Osteocyte (in vitro differentiated cells): ENCODE results near the gene ZBTB3. TPM values are rescaled to one million over a fixed set of nuclear protein-coding genes. Genes with fewer than 3 reads are reported as not detected.

Source experiments
- DNase-seq: peaks from one replicate; pipeline ENCODE4 v3.0.0; 2021; ENCODE audit warnings: mixed read lengths; ENCODE audit not compliant: unreplicated experiment; ENCODE audit errors: extremely low spot score
- H3K27ac Mint-ChIP-seq: one replicate; pipeline ENCODE4 v1.8.0; 2021; ENCODE audit warnings: mild to moderate bottlenecking, mixed read lengths; ENCODE audit not compliant: unreplicated experiment
- H3K27me3 Mint-ChIP-seq: one replicate; pipeline ENCODE4 v1.8.0; 2021; ENCODE audit warnings: mixed read lengths; ENCODE audit not compliant: unreplicated experiment
- H3K36me3 Mint-ChIP-seq: one replicate; pipeline ENCODE4 v1.8.0; 2021; ENCODE audit warnings: mixed read lengths; ENCODE audit not compliant: unreplicated experiment
- H3K4me1 Mint-ChIP-seq: one replicate; pipeline ENCODE4 v1.8.0; 2021; ENCODE audit warnings: mixed read lengths; ENCODE audit not compliant: unreplicated experiment
- H3K4me3 Mint-ChIP-seq: one replicate; pipeline ENCODE4 v1.8.0; 2021; ENCODE audit warnings: mild to moderate bottlenecking, moderate library complexity, mixed read lengths; ENCODE audit not compliant: unreplicated experiment
- H3K9me3 Mint-ChIP-seq: one replicate; pipeline ENCODE4 v1.8.0; 2021; ENCODE audit warnings: mixed read lengths; ENCODE audit not compliant: unreplicated experiment
- total RNA-seq: library from RNA; stranded (reverse); gene quantifications from 2 replicates; pipeline ENCODE4 v1.2.1, GENCODE V29; 2021
- TF ChIP-seq, protein P1 (sequence below): fragments of 200-600 bp; sonication (generic); IDR thresholded peaks from 2 replicates; pipeline ENCODE4 v1.5.0; 2021; ENCODE audit warnings: antibody characterized with exemption, mild to moderate bottlenecking, moderate library complexity

Gene ZBTB3
- total RNA-seq, 1 donor from 2014 or later, result 11.2 TPM

DNA sequence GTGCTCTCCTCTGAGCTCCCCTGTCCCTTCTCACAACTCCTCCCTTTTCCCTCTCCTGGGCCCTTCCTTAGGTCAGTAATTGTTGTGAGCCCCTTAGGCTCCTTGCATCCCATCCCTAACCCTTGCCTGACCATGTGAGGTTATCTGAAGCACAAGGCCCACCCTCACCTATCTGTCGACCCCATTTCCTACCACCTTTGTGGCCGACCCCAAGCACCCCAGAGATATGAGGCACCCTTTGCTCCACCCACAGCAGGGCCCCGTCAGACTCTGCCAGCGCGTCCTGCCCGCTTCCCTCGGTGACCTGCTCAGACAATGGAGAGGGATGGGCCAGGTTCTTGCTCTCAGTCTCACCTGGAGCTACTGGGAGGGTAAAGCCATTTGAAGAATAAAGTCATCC is 45.2 kb downstream of the ZBTB3 start:
- Mint-ChIP-seq H3K4me1 (peaks cover 50% of the 10 kb centered on the region), H3K9me3 (no peaks in the 10 kb centered on the region), H3K27ac (peak overlapping the region; percentile 100), H3K4me3 (peak overlapping the region; percentile 80), H3K36me3 (peaks cover 12% of the 10 kb centered on the region), H3K27me3 (no peaks in the 10 kb centered on the region)
- no peak for DNase-seq
- TF ChIP-seq, protein P1, sequence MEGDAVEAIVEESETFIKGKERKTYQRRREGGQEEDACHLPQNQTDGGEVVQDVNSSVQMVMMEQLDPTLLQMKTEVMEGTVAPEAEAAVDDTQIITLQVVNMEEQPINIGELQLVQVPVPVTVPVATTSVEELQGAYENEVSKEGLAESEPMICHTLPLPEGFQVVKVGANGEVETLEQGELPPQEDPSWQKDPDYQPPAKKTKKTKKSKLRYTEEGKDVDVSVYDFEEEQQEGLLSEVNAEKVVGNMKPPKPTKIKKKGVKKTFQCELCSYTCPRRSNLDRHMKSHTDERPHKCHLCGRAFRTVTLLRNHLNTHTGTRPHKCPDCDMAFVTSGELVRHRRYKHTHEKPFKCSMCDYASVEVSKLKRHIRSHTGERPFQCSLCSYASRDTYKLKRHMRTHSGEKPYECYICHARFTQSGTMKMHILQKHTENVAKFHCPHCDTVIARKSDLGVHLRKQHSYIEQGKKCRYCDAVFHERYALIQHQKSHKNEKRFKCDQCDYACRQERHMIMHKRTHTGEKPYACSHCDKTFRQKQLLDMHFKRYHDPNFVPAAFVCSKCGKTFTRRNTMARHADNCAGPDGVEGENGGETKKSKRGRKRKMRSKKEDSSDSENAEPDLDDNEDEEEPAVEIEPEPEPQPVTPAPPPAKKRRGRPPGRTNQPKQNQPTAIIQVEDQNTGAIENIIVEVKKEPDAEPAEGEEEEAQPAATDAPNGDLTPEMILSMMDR, result no peak

DNA sequence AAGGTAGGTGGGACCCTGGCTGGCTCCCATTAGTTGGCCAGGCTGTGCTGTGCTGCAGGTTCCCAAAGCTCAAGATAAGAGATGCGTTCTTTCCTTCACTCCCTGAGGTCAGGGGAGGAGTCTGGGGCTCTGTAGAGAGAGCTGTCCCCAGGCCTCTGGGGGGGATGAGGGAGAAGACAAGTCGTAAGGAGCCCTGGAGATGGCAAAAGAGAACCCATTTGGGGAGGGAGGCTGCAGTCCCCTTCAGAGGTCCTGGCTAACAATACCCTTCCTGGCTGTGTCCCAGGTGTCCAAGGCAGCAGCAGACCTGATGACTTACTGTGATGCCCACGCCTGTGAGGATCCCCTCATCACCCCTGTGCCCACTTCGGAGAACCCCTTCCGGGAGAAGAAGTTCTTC is 45.6 kb downstream of the ZBTB3 start:
- Mint-ChIP-seq H3K4me1 (peaks cover 49% of the 10 kb centered on the region), H3K27ac (peak overlapping the region; percentile 100), H3K36me3 (peaks cover 12% of the 10 kb centered on the region), H3K27me3 (no peaks in the 10 kb centered on the region), H3K9me3 (no peaks in the 10 kb centered on the region), H3K4me3 (peak overlapping the region; percentile 80)
- TF ChIP-seq, protein P1, result no peak
- DNase-seq, result no peak

DNA sequence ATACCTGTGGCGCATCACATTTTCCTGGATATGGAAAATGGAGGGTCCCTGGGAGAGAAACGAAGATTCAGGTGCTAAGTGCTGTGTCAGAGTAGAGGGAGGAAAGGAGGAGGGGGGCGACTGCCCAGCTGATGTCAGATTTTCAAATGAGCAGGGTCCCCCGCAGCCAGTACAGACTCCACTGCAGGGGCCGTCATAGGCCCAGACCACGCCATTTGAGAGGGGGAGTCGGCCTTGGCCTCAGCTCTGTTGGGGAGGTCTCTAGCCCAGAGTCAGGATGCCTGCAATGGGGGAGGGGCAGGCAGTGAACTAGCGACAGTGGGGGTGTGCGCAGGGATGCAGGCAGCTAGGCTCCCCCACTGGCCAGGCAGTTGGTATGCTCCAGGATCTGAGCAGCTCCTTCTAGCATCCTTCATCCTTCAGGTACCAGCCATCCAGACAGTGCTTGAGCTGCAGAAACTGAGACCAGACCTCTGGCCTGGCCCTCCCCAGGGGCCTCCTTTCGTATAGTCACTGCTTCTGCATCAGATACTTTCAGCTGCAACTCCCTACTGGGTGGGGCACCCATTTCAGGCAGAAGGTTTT is 46.6 kb downstream of the ZBTB3 start, which contains the start of the genes BSCL2 and GNG3:
Gene BSCL2 (minus strand): TSS at position 148 of the 585 bp plus-strand sequence. CDS start 229 bp downstream, outside the sequence.
Gene GNG3 (plus strand): TSS at position 400 of the 585 bp plus-strand sequence. CDS start 620 bp downstream, outside the sequence.
- peaks cover 11% of the 10 kb centered on the region for H3K36me3 Mint-ChIP-seq
- H3K27ac Mint-ChIP-seq, result peak within 1 kb of the TSS; percentile 65
- H3K4me3 Mint-ChIP-seq, result peak within 1 kb of the TSS; percentile 94
- TF ChIP-seq, protein P1, result no peak
- H3K27me3 Mint-ChIP-seq, result no peaks in the 10 kb centered on the region
- peaks cover 46% of the 10 kb centered on the region for H3K4me1 Mint-ChIP-seq
- H3K9me3 Mint-ChIP-seq, result no peaks in the 10 kb centered on the region
- DNase-seq, result no peak

DNA sequence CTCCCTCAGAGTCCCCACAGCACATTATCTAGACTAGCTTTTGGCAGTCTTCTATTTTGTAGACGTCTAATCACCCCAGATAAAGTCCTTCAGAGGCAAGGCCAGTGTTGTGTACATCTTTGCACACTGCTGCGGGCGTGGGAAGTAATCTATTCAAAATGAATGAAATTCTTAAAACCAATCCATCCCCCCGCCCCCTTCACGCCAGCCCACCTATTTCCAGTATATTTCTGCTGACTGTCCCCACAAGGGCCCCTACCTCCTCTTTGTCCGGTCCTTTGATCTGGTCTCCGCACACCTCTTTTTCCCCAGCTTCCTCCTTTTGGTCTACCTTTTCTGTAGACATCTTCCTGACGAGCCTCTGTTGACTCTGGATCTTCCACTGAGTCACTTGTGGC is 47.1 kb downstream of the ZBTB3 start:
- H3K4me3 Mint-ChIP-seq, result peak overlapping the region; percentile 94
- TF ChIP-seq, protein P1, result no peak
- H3K27ac Mint-ChIP-seq, result peak overlapping the region; percentile 65
- DNase-seq, result no peak
- H3K9me3 Mint-ChIP-seq, result no peaks in the 10 kb centered on the region
- peaks cover 8% of the 10 kb centered on the region for H3K36me3 Mint-ChIP-seq
- peaks cover 46% of the 10 kb centered on the region for H3K4me1 Mint-ChIP-seq
- H3K27me3 Mint-ChIP-seq, result no peaks in the 10 kb centered on the region

DNA sequence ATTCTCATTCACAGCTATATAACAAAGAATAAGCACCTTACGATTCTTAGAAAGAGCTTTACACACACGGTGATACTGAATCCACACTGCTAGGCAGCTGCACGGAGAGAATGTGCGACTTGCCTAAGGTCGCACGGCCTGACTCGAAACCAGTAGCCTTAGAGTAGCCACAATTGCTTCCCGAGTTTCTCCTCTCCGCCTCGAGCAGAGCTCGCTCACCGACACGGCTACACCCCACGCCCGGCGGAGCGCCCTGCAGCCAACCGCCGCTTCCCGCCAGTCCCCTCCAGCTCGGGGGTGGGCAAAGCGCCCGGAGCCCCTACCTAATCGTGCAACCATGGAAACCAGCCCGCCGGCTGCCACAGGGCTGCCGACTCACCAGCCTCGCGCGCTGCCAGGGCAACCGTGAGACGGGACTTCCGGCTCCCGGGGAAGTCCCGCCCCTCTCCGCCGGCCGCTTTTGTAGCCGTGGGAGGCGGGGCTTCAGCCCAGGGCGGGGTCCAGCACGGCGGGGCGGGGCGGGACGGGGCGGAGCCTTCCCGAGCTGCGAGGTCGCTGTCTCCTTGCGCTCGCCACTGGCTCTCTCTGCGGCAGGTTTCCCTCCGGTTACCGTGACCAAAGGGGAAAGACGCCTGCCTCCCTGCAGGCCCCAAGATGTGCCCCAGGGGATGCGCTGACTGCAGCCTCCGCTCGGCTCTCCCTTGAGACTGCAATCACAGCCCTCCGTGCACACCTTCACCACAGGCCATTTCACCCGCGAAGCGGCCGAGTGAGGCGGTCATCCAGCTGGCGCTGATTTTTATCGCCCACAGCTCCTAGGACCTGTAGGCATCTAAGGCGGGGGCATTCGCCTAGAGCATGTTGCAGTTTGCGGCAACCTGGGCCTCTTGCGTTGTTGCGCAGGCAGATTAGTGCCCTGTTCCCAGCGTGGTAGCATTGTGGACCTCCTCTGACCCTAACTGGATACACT is 47.8 kb downstream of the ZBTB3 start:
- Mint-ChIP-seq H3K4me3 (peak overlapping the region; percentile 94), H3K27ac (peak overlapping the region; percentile 95), H3K4me1 (peaks cover 46% of the 10 kb centered on the region), H3K27me3 (no peaks in the 10 kb centered on the region), H3K36me3 (peaks cover 9% of the 10 kb centered on the region), H3K9me3 (no peaks in the 10 kb centered on the region)
- DNase-seq, result peak; percentile 98
- TF ChIP-seq, protein P1, result no peak
